GM19240 (cell line): ENCODE results near the gene VASN.
A peak's percentile ranks its signal among the peaks of the same experiment; 100 is the strongest.

Source experiments
- DNase-seq: peaks from one replicate; pipeline ENCODE4 v3.0.0; 2011; ENCODE audit warnings: low spot score; ENCODE audit not compliant: insufficient read length

VASN gene

DNA sequence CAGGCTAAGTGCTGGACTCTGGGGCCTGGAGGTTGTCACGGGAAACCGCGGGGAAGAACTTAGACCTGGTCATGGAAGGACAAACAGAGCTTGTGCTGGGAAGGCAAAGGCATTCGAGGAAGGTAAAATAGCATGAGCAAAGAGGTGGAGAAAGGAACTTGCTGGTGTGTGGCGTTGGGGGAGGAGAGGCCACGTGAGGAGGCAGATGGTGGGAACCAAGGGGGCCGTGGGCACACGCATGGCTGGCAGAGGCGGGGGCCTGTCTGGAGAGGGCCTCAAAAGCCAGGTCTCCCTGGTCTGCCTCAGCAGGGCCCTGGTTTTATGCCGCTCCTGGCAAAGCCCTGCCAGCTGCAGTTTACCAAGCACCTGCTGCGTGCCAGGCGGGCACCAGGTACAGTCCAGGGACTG, 29.4 kb downstream of the VASN start:
- DNase-seq: no peak

DNA sequence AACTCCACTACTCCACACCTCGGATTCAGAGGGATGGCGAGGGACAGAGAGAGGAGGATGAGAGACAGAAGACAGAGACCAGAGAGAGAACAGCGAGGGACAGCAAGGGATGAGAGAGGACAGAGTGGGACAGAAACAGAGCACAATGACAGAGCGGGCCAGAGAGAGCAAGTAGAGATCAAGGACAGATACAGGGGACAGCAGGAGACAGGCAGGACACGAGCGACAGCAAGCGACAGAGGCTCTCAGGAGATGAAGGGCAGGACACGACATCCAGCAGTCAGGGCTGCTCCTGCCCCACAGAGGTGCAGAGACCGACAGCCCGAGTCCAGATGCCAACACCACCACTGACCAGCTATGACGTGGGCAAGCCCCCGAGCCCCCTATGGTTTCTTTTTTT, 29.9 kb downstream of the VASN start:
- no peak for DNase-seq

DNA sequence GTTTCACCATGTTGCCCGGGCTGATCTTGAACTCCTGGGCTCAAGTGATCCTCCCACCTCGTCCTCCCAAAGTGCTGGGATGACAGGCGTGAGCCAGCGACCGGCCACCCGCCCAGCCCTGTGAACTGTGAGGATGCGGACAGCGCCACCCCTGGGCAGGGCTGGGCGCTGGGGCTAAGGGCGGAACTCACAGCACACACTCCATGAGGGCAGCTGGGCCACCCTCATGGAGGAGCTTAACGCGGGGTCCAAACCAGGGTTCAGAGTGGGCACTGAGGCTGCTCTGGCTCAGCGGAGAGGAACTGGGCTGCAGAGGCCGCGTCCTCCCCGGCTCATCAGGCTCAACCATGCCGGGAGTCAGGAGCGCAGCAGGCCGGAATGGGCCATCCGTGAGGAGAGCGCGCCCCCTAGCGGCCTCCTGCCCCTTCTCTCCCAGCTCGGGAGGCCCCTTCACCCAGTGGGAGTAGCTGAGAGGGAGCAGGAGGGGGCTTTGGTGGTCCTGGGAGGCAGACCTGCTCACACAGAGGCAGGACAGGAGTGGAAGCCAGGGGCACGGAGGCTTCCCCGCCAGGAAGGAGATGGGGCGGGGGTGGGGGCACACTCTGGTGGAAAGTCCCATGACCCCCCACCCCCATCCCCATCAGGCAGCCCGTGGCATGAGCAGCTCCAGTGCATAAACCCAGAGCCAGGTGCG, 30.9 kb downstream of the VASN start:
- DNase-seq: peak; percentile 92

DNA sequence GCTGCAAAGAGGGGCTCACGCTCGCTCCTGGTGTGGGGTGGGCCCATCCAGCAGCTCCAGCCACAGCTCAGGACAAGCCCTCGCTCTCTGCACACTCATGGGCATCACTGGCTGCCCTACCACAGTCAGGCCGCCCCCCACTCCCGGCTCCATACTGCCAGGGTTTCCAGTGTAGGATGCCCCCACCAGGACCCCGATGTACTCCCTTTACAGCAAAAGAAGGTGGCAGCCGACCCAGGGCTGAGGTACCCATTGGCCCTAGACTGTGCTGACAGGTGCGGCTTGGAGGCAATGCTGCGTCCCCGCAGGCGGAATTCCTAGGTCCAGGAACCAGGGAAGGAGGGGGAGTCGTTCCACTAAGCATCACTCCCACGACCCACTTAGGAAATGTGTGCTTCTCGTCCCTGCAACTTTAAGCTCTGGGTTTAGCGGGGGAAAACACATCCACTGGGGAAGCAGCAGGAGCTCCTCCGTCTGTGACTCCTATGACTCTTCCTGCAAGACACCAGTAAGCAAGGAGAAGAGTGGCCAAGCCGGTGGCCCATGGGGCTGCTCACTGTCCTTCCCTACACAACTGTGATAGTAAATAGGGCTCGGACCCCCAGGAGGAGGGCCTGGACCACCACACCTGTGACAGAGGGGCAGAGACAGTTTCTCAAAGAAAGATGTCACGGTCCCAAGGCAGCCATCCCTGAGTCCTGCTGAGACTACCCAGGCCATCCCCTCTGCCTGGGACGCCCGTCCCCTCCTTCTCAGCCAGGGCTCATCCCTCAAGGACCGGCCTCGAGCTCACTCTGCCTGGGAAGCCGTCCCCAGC, 31.7 kb downstream of the VASN start:
- no peak for DNase-seq

- DNase-seq: no peak
These were observed 32.8 kb downstream of the VASN start for GRCh38 chr16:4404247-4404966.

- DNase-seq: no peak
These were observed 33.5 kb downstream of the VASN start for GRCh38 chr16:4404967-4405696.

DNA sequence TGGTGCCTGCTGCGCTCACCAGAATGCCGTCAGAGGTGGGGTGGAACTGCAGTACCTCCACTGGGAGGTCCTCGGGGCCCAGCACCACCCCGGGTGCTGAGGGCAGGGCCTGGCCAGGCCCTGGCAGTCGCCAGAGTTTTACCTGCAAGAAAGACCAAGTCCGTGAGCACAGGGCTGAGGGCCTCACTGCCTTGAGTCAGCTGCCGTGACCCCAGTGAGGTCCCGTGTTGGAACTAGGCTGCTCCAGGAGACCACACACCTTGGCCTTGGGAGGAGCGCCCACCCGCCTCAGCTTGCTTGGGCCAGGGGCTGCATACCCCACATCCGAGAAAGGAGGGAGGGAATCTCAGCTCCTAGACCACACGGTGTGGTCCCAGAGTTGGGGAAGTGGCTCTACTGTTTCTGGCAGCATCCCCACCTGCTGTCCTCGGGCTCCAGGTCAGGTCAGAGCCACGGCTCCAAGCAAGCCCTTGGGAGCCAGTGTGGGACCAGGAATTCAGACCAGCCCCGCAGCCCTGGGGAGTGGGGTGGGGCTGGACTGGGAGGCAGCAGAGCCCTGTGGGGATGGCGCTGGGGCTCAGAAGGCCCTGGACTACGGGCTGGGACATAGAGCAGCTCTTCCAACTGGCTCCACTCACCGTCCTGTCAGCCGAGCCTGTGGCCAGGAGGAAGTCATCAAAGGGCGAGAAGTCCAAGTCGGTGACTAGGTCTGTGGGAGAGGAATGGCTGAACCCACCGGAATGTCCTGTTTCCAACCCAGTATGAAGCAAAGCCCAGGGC, 36.1 kb downstream of the VASN start:
- DNase-seq: no peak

GRCh38 chr16:4408323-4408690, 36.7 kb downstream of the VASN start:
- DNase-seq: no peak

DNA sequence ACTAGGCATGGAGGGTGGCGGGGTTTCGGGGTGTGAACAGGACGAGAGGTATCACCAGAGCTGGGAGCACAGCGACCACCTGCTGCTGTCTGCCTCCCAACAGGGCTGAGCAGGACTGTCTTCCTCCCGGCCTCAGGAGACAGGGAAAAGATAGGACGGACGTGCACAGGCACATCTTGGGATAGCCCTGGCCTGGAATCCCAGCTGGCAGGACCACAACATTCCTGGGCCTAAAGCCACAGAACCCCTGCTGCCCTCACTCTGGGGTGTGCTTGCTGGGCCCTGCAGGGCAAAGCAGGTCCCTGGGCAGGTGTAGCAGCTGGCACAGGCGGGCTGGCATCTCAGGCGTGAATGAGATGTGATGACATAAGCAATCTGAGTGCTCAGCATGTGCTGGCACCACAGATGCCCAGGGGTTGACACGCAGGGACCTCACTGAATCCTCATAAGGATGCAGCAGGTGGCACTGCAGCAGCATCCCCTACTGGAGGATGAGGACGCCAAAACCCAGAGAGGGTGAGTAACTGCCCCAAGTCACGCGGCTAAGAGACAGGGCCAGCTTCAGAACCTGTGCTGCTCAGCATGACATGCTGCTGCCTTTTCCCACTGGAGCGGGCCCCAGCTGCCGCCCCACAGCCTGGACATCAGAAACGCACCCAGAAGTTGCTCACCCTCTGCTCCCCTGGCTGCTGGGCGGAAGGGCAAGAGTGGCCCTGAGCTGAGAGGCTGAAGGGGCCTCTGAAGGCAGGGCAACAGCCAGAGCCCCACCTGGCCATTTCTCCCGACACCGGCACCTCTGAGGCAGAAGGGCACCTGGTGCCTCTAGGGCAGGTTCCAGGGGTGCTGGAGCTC, 37.7 kb downstream of the VASN start:
- DNase-seq: no peak

DNA sequence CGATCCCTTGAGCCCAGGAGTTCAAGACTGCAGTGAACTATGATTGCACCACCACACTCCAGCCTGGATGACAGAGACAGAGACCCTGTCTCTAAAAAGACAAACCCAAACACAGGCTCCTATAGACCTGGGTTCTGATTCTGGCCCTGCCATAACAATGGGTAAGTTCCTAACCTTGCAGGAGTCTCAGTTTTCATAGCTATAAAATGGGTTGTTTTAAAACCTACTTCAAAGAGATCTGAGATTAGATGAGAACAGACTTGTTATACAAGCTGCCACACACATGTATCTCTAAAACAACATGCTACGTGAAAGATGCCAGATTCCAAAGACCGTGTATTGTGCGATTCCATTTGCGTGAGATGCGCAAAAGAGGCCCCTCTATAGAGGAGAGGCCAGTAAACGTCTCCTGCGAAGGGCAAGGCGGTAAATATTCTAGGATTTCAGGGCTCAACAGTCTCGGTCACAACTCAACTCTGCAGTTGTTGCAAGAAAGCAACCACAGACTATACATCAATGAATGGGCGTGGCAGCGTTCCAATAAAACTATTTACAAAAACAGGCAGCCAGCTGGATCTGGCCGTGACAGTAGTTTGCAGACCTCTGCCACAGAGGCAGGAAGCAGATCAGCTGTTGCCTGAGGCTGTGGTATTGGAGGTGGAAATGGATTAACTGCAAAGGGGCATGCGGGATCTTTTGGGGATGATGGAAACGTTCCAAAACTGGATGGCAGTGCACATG, 38.9 kb downstream of the VASN start:
- DNase-seq: no peak

GRCh38 chr16:4411684-4412083, 40.0 kb downstream of the VASN start:
- no peak for DNase-seq

GRCh38 chr16:4412159-4412558, 40.5 kb downstream of the VASN start:
- DNase-seq: no peak

- DNase-seq: no peak
These were observed 41.2 kb downstream of the VASN start for GRCh38 chr16:4412854-4413253.

- peak; percentile 94 for DNase-seq
These were observed 42.7 kb downstream of the VASN start for GRCh38 chr16:4414187-4414917.

- no peak for DNase-seq
These were observed 44.0 kb downstream of the VASN start for GRCh38 chr16:4415538-4416199.

- DNase-seq: peak; percentile 79
These were observed 44.8 kb downstream of the VASN start, which contains the start of gene CORO7 for GRCh38 chr16:4416200-4417032. CORO7 (minus strand) TSS chr16:4416596; CDS start chr16:4416518, 78 bp downstream.

- DNase-seq: no peak
These were observed 47.8 kb downstream of the VASN start for GRCh38 chr16:4419402-4419959.
